Activated CD4-positive, alpha-beta T cell treated with anti-CD3 and anti-CD28 coated beads, Interleukin-2, amount 50 U/mL, for 16 hours (primary cell): ENCODE results near the gene ATP1A4.

ENCODE experiments used
- DNase-seq: peaks from one replicate; pipeline ENCODE4 v3.0.0-alpha.2; 2020

The ATP1A4 gene

DNA sequence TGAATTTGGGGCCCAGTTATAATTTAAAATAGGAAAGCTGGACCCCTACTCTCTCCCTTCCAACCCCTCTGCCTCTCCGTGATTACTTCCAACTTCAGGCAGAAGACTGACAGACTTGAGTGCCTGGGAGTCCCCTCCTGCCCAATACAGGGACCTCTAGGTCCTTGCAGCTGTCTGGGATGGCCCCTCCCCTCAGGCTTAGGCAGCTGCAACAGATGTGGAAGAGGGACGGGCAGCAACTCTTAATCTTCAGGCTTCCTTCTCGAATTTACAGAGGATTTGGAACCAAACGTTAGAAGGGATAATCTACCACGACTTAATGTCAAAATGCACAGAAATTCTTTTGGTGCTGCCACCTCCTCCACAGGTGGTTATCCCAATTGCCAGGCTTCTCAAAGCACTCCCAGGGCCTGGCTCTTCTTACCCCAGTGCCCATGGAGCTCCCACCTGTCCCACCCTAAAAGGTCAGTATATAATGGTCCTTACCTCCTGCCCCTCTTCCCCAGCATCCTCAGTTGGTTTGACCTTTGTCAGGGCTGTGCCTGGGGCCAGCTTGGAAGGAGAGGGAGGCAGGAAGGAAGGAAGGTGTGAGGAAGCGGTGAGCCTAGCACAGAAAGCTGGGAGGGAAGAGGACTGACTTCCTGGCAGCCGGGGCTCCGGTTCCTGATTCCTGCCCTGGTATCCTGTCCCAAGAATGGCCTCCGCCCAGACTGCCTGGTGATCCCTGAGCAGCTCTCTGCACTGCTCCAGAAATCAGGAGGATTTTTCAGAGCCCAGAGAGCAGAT is 56.6 kb downstream of the ATP1A4 start:
- no peak for DNase-seq

DNA sequence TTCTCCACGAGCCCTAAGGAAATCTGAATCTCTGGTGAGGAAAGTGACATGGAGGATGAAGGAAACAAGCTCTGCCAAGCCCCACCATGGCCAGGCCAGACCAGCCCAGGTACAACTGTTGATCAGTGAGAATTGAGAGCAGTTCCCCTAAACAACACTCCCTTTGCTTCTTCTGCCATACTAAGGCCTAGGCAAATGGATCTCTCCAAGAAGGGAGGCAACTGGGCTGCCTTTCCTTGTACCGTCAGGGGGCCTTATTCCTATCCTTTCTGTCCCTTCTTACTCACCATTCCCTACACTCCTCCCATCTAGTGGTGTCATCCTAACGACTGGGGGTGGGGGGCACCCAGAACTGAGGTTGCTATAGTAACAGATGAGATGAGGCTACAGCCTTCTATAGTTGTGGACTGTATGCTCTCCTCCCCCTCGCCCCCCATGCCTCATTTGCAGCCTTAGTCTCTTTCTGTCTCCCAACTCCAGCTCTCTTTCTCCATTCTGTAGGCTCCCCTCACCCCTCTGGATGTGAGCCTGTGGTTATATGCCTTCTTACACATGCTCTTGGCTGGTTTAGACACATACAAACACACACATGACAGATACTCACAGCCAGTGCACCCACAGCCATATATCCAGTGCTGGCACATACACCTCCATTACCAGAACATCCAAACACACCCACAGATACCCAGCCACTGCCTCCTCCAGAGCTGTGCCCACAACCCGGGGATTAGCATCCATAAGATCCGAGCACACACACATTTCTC is 57.3 kb downstream of the ATP1A4 start:
- DNase-seq = no peak

DNA sequence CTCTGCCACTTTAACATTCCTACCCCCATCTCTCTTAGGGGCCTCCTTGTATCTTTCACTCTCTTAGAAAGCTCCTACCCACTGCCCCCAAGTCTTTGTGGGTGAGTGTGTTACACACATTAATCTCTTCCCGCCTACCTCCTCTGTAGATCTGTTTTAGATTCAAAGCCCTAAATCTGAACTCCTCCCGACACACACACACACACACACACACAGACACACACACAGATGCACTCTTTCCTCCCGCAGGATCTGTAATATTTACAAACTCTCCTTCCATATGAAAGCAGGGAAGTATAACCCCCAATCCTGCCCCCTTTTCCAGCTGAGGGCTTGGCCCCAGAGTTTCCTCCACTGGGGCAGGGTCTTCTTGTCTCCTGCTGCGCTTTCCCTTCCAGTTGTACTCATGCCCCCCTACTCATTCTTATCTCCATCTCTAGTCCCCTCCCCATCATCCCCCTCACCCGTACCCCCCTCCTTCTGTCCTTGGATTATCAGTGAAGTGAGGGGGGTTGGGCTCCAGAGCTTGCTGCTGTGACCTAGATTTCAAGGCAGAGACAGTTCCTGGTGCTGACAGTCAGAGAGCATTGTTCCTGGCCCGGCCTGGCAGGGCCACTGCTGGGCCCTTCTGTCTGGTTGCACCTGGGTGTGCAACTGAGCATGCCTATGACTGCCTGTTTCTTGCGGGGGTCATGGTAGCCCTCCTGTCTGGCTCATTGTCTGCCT is 58.1 kb downstream of the ATP1A4 start:
- DNase-seq = no peak

DNA sequence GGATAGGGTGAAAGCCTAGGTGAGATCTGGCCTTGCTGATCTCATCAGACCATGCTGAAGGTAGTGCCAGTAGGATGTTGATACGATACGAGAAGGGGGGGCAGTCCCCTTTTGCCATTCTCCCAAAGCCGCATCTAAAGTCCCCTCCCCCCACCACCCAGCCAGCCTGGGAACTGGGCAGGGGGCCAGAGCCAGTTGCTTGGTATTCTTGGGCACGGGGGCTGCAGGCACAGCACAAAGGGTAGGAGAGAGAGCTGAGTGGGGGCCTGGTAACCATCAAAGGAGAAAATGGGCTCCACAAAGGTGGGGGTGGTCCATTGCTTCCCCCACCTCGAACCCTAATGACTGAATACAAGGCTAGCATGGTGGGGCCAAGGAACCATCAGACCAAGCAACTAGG is 59.2 kb downstream of the ATP1A4 start:
- DNase-seq = no peak

DNA sequence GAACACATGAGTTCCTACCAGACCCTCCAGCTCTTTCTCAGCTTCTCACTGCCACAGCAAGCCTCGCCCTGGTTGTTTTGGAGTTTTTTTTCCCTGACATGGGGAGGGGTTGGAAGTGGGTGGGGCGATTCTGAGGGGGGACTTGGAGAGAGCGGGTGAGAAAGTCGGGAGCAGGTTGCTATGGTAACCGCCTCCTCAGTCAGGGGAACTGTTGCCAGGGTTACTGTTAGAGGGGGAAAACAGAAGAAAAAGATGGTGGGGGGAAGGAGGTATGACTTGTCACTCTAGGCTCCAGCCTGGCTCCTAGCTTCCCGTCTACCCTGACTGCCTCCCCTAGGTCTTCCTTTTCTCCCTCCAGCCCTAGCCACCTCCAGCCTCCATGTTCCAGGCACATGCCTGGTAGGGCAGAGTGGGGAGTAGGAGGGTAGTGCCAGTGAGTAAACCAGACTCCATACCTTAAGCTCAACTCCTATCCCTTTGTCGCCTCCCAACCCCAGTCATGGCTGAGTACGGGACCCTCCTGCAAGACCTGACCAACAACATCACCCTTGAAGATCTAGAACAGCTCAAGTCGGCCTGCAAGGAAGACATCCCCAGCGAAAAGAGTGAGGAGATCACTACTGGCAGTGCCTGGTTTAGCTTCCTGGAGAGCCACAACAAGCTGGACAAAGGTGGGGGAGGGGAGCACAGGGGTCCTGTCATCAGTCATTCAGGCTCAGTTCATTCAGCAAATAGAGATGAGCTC is 59.8 kb downstream of the ATP1A4 start:
- no peak for DNase-seq

DNA sequence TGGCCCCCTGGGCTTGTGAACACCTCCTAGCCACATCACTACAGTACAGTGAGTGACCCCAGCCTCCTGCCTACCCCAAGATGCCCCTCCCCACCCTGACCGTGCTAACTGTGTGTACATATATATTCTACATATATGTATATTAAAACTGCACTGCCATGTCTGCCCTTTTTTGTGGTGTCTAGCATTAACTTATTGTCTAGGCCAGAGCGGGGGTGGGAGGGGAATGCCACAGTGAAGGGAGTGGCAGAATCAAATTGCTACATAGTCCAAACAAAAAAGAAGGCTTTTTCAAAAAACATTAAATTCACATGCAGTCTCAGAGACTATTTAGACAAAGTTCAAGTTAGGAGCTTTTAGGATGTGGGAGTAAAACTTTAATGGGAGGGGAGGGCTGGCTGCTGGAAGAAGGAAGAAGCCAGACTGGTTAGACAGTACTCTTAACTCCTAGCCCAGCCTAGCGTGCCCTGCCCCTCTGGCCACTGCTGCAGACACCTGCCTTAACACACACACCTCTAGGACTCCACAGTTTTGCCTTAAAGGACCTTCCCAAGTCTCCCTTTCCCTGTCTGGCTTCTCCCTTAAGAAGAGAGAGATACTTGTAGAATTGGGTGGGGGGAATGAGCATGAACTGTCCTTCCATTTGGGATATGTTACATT is 63.2 kb downstream of the ATP1A4 start:
- DNase-seq = no peak

DNA sequence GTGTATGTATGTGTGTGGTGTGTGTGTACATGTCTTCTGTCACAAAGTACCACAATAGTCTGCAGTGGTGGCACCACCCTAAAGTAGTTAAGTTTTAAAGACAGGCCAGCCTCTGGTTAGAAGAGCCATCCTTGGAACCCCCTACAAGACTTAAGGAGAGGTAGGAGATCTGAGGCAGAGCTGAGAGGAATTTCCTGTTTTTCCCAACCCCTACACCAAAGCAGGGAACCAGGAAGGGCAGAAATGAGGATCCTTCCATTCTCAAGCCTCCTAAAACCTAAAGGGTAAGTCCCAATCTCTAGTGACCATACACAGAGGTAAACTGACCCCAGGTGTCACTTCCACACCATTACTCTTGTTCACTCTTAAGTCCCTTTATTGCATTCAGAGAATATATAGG is 64.9 kb downstream of the ATP1A4 start:
- no peak for DNase-seq

DNA sequence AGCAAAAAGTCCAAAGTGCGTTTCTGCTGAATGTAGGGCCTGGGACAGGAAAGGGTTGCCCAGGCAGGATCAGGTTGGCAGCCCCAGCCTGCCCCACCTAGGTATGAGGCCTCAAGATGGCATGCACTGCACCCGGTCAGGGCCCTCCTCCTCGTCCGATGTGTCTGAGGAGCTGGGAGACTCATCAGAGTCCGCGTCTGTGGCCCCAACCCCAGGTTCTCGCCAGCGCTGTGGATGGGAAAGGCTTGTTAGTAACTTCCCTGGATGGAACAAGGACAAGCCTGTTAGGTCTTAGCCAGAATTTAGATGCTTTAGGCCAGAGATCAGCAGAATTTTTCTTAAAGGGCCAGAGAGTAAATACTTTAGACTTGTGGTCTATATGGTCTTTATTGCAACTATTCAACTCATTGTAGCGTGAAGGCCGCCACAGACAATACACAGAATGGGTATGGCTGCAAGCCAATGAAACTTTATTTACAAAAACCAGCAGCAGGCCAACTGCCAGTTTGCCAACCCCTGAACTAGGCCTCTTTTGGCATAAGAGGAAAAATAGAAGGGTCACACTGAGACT is 66.2 kb downstream of the ATP1A4 start:
- DNase-seq = no peak

DNA sequence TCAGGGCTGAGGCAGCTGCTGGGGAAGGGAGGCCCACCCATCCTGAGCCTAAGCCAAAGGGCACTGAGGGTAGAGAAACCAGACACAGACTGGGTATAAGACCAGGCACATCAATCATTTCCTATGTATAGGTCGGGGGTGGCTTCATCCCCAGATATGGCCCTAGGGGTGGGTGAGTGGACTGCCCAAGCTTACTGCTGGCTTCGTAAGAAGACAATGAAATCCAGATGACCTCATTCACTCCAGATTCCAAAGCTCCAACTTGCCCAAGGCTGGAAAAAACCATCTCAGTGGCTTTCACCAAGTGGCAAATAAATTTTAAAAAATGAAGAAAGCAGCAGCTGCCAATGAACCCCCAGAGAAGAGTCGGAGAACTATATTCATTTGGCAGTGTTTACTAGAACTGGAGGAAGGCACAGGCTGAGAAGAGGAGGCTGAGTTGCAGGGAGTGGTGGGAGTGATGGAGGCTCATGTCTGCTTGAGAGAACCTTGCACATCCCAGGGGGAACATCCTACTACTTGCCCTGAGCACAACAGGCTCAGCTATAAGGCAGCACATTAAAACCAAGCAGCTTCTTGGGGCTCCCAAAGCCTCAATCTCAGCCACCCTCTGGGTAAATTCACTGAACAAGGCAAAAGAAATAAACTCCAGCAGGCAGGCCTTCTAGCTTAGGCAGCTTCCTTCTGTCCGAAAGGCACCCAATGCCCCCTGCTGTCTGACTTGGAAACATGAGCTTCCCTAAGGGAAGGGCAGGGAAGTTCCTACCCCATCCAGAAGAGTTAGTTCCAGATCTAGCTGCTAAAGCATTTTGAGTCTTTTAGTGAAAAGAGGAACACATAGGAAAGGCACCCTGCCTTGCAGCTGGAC is 67.9 kb downstream of the ATP1A4 start:
- no peak for DNase-seq

DNA sequence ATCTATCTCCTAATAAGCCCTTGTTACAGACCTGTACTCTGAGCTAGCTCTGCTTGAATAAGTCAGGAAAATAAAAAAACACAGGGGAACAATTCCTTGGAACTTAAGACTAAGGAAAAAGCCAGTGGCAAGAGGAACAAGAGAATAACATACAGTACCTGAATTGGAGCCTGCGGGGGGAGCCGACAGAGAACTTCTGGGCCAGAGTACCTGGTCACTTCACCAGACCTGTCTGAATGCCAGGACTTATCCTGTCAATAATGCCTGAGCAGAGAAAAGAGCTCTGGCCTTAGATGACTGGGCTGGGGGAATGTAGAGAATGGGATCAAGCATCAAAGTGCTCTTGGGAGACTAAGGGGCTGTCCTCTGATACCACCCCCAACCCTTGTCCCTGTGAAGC is 68.9 kb downstream of the ATP1A4 start:
- no peak for DNase-seq

DNA sequence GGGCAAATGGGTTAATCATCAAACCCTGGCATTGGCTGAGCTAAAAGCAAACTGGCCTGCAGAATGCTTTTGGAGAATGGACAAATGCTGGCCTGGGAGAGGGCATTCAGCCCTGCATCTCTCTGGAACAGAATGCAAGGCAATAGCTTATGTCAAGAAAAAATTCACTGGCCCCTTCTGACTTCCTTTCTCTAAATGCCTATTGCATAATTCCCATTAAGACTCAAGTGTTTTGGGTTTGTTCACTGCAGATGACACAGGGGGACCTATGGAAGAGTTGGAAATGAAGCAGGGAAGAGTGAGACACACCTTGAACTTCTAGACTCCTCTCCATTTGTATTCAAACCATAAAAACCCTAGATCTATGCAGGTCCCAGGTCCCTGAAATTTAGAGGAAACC is 69.7 kb downstream of the ATP1A4 start:
- DNase-seq = no peak

DNA sequence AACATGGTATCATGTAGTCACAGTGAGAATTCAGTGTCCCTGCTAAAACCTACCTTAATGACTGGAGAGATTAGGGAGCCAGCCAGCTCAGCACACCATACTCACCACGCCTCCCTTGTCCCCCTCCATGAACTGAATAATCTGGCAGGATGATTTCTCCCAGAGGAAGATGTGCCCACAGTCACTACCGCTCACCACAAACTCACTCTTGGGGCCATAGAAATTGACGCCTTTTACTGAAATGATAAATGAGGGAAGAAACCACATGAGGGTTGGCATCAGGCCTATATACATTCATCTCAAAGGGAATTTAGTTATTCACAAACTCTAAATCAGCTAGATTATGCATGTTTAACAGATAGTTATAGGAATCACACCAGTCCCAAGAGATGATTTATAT is 71.1 kb downstream of the ATP1A4 start:
- DNase-seq = no peak

DNA sequence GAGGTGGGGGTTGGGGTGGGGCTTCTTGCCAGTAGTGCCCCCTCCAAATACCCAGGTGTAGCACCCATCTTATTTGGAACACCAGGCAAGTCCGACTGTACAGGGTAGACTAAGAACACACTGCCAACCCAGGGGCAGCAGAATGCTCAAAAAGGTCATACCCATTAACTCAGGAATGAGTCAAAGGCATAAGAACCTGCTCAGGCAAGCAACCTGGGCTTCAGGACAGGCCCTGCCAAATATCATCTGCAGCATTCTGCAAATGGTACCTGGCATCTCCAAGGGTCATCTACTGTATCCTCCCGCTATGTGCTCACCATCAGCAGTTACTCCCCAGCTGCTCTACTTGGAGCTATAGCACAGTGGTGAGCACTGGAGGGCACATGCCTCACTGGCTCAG is 73.2 kb downstream of the ATP1A4 start:
- DNase-seq = no peak

DNA sequence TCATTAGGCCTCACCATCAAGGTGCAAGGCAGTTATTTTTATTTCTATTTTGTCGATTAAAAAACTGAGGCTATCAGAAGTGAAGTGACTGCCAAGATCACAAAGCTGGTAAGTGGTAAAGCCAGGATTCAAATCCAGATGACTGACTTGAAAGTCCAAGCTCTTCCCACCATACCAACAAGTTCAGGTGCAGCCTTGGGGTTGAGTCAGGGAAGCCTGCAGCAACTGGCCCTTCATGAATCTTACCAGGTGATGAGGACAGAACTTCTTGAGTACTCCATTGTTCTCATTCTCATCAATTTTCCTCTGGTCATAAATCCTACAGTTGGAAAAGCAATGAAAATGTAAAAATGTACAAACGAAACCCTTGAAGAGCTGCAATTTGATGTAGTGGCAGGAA is 73.9 kb downstream of the ATP1A4 start:
- DNase-seq = no peak

DNA sequence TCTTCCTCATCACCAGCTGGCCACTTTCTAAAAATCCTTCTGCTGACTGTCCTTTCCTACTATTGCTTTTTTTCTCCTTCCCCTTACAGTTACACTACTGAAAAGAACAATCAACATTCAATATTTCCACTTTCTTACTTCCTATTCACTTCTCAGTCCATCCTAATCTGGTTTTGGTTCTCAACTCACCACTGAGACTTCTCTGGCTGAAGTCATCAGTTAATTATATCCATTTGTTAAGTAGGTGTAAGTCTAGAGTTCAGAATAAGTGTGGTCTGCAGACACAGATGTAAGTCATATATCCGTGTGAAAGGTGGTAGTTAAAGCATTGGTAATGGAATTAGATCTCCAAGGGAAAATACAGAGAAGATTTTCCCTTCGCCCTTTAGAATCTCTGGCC is 75.2 kb downstream of the ATP1A4 start:
- no peak for DNase-seq

DNA sequence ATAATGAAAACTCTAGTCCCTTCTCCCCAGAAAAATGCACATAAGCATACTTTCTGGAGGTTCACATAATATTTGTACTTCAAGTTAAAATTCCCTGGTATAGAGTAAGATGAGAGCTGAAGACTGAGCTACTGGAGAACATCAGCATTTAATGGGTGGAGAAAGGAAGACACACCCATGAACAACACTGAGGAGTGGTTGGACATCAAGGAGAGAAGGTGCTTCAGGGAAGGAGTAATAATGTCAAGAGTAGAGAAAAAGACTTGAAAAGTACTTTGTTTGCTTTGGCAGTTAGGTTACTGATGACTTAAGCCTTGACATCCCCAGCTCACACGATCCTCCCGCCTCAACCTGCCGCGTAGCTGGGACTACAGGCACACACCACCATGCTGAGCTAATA is 75.6 kb downstream of the ATP1A4 start:
- DNase-seq = no peak

DNA sequence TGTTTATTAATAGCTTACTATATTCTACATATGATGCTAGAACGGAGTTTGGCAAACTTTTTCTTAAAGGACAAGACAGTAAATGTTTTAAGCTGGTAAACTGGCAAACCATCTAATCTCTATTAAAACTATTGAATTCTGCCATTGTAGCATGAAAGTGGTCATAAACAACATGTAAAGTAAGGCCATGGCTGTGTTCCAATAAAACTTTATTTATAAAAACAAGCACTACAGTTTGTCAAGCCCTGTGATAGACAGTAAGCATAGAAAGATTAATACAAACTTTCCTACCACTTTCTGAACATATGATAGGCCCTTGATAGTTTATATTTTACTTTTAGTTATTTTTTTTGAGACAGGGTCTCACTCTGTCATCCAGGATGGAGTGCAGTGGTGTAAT is 76.2 kb downstream of the ATP1A4 start:
- DNase-seq = no peak

DNA sequence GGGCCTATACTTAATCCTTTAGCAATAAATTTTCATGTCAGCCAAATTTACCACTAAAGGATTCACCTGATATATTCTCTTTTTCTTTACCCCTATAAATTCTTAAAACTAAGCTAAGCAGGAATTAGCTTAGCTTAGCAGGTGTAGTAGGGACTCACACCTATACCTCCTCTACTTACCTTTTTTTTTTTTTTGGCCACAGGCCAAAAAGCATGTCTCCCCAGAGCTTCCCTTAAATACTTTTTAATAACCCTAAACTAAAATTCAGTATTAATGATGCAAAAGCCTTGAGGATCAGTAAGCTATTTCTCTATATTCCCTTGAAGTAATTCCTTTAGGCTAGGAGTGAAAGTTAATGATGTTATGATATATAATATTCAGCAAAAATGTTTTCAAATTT is 77.0 kb downstream of the ATP1A4 start:
- DNase-seq = no peak

DNA sequence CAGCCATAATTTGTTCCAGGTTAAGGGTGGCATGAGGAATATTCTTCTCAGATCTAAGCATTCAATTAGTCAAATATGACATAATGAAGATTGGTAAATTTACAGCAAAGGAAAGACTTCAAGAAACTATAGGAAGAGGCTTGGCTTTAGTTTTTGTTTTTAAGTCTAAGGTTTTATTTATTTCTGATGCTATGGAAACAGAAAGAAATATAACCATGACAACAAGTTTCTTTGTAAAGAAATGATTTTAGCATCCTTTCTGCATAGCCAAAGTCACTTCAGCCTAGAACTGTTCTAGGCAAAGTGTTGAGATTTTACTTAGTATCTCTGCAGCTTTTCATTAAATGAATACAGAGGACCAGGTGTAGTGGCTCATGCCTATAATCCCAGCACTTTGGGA is 81.5 kb downstream of the ATP1A4 start:
- no peak for DNase-seq
